ENCODE measurements around the gene TFAP2E. TPM values are rescaled to one million over a fixed set of nuclear protein-coding genes. Genes with fewer than 3 reads are reported as not detected.

TFAP2E gene
- total RNA-seq, 1 experiment from 2014 or later: 6.1 TPM

DNA sequence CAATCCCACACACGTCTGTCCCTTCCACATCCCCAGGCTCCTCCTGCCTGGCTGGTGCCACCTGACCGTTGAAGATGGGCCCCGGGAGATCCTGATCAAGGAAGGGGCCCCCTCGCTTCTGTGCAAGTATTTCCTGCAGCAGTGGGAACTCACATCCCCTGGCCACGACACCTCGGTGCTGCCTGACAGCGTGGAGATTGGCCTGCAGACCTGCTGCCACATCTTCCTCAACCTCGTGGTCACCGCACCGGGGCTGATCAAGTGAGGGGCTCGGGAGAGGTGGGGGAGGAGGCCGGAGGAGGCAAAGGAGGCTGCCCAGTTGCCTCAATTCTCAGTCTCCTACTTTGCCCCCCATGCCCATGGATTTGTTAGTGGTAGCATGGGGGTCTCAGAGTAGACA lies 9.9 kb upstream of the TFAP2E start (continued):
- TF ChIP-seq, protein P1, sequence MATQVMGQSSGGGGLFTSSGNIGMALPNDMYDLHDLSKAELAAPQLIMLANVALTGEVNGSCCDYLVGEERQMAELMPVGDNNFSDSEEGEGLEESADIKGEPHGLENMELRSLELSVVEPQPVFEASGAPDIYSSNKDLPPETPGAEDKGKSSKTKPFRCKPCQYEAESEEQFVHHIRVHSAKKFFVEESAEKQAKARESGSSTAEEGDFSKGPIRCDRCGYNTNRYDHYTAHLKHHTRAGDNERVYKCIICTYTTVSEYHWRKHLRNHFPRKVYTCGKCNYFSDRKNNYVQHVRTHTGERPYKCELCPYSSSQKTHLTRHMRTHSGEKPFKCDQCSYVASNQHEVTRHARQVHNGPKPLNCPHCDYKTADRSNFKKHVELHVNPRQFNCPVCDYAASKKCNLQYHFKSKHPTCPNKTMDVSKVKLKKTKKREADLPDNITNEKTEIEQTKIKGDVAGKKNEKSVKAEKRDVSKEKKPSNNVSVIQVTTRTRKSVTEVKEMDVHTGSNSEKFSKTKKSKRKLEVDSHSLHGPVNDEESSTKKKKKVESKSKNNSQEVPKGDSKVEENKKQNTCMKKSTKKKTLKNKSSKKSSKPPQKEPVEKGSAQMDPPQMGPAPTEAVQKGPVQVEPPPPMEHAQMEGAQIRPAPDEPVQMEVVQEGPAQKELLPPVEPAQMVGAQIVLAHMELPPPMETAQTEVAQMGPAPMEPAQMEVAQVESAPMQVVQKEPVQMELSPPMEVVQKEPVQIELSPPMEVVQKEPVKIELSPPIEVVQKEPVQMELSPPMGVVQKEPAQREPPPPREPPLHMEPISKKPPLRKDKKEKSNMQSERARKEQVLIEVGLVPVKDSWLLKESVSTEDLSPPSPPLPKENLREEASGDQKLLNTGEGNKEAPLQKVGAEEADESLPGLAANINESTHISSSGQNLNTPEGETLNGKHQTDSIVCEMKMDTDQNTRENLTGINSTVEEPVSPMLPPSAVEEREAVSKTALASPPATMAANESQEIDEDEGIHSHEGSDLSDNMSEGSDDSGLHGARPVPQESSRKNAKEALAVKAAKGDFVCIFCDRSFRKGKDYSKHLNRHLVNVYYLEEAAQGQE (IDR thresholded peaks at IDR 0.05; ENCODE audit: low read depth): no peak
- no peak for TF ChIP-seq FOSL1 (IDR thresholded peaks at IDR 0.05; ENCODE audit: low read depth)
- TF ChIP-seq ZNF274 (IDR thresholded peaks at IDR 0.05; ENCODE audit: low read depth, low read length): no peak
- TF ChIP-seq, protein P2, sequence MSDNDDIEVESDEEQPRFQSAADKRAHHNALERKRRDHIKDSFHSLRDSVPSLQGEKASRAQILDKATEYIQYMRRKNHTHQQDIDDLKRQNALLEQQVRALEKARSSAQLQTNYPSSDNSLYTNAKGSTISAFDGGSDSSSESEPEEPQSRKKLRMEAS (IDR thresholded peaks at IDR 0.05): no peak
- no peak for TF ChIP-seq POLR2A (IDR thresholded peaks at IDR 0.05; ENCODE audit: borderline replicate concordance, extremely low read depth, insufficient read depth, insufficient read length)
- no peak for TF ChIP-seq EZH2 (IDR thresholded peaks at IDR 0.05)

DNA sequence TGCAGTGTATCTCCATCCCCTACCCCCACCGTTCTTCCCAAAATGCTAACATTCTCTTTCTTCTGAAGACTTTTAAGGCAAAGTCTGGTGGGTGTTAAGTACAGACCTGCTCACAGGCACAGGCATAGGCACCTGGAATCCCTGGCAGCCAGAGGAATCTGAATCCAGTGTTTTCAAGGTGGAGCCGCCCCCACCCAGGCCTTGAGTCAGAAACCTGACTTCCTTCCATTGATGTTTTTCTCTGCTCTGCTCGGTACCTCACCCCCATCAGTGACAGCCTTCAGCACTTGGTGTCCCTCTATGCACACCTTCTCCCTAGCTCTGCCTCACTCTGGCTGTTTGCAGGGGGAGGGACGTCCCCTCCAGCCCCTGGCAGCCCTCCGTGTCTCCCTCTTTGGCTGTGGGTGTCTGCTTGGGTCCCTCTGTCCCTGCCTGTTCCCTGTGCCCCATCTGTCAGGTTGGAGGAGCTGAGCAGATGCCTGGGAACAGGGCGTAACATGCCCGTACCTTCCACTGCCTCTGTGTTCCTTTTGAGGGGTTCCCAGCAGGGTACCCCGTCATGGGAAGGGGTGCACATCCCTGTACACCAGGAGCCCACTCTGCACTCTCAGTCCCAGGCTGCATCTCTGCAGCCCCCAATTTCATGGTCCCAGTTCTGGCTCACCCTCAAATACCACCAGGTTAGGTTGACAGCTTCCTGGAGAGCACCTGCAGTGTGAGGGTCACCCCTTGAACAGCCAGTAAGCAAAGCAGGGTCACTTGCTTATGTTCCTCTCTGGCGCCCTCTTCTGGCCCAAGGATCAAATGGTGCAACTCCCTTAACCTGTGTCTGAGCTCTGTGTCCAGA lies 8.9 kb upstream of the TFAP2E start:
- Histone ChIP-seq H3K9me3 (ENCODE audit: control insufficient read depth in 1 of 2, insufficient read depth in 1 of 2, low read depth in 1 of 2, low read length in 2 of 2) (no peaks in the 10 kb centered on the region), H3K27ac (ENCODE audit: low read depth, low read length) (no peak overlapping the region), H4K20me1 (ENCODE audit: insufficient read depth) (no peaks in the 10 kb centered on the region), H2AFZ (ENCODE audit: low read depth, low read length, poor library complexity, severe bottlenecking) (no peak overlapping the region), H3K79me2 (ENCODE audit: insufficient read depth, low read length) (peaks cover 1% of the 10 kb centered on the region; the same call in 1 of the 2 replicates), H3K4me3 (replicated peaks in 1 of 2; ENCODE audit: low read depth in 1 of 2, low read length in 2 of 2) (no peak overlapping the region), H3K27me3 (ENCODE audit: insufficient read depth, low read length) (no peaks in the 10 kb centered on the region), H3K9me2 (ENCODE audit: insufficient read depth) (no peaks in the 10 kb centered on the region), H3K9ac (ENCODE audit: low read length) (no peak overlapping the region), H3K4me1 (ENCODE audit: control insufficient read depth in 1 of 2, insufficient read depth in 2 of 2, low read length in 2 of 2) (no peaks in the 10 kb centered on the region), H3K36me3 (ENCODE audit: control insufficient read depth in 1 of 2, insufficient read depth in 2 of 2, low read length in 2 of 2) (peaks cover 4 to 7% of the 10 kb centered on the region in 2 experiments; a peak in 3 of 4 replicates), H3K4me2 (ENCODE audit: low read length) (no peak overlapping the region)
- ChIA-PET POLR2A (interaction anchor here (1.0 kb wide), 1 partner anchor 9 kb away, joined by 4 read pairs; the partner anchor contains the start of gene TFAP2E), RAD21 (ENCODE audit: low non-redundant PET in 1 of 2, low total read pairs in 2 of 2, uncharacterized antibody in 2 of 2, unreplicated experiment in 2 of 2) (interaction anchor here (0.5 to 1.4 kb wide), 3 partner anchors 113 to 137 kb away, joined by 4 to 14 read pairs (median 8); no protein-coding TSS in a partner anchor), CTCF (interaction anchor here (0.7 to 1.7 kb wide), 11 partner anchors 9 to 711 kb away, joined by 3 to 32 read pairs (median 7); partner anchors contain the start of genes CLSPN, SMIM12 and TFAP2E)
- BruUV-seq (replicated peaks): no TSS peak
- ATAC-seq (peak; percentile 77), DNase-seq (ENCODE audit: low read depth, low spot score) (peak; percentile 58)
- intact Hi-C loops (cut with micrococcal nuclease): loop anchor here (1.0 to 2.0 kb wide), 2 partner anchors 113 to 361 kb away; no protein-coding TSS in a partner anchor
- no peak for TF ChIP-seq SP1 (IDR thresholded peaks at IDR 0.05; ENCODE audit: low read depth)
- TF ChIP-seq EZH2phosphoT487 (IDR thresholded peaks at IDR 0.05; ENCODE audit: borderline replicate concordance): no peak
- no peak for TF ChIP-seq SRF (IDR thresholded peaks at IDR 0.05; ENCODE audit: low read depth)
- no peak for TF ChIP-seq ZFX (IDR thresholded peaks at IDR 0.05)
- TF ChIP-seq, protein P2 (IDR thresholded peaks at IDR 0.05): no peak
- no peak for TF ChIP-seq EGR1 (IDR thresholded peaks at IDR 0.05; ENCODE audit: low read depth)
- no peak for TF ChIP-seq CEBPB (IDR thresholded peaks at IDR 0.05; ENCODE audit: low read depth)
- TF ChIP-seq TCF7L2 (IDR thresholded peaks at IDR 0.05; ENCODE audit: borderline replicate concordance, extremely low read depth, insufficient read depth, insufficient read length): no peak
- no peak for TF ChIP-seq POLR2A (IDR thresholded peaks at IDR 0.05; ENCODE audit: borderline replicate concordance, extremely low read depth, insufficient read depth, insufficient read length)
- TF ChIP-seq RAD21 (IDR thresholded peaks at IDR 0.05; ENCODE audit: low read depth): peak; percentile 75
- no peak for TF ChIP-seq ZBTB33 (IDR thresholded peaks at IDR 0.05; ENCODE audit: extremely low read depth, insufficient replicate concordance, low read length)
- no peak for TF ChIP-seq SIN3A (IDR thresholded peaks at IDR 0.05; ENCODE audit: low read depth)
- TF ChIP-seq ELF1 (IDR thresholded peaks at IDR 0.05; ENCODE audit: borderline replicate concordance, low read depth): no peak

Measured in HCT116 (cell line).